HCT116 (cell line): Measurements from ENCODE around the gene HERPUD1. TPM values are rescaled to one million over a fixed set of nuclear protein-coding genes. Genes with fewer than 3 reads are reported as not detected.

ENCODE experiments used
- ATAC-seq: fragments of 200-7000 bp; cut with Tn5 transposase; 2 replicates; pipeline ENCODE4 v1.9.1; 2020; ENCODE audit warnings: mild to moderate bottlenecking, moderate library complexity
- BruUV-seq: library from RNA; stranded (reverse); fragments of 400-500 nt; replicated peaks from 2 replicates; lab custom pipeline; 2021; lab: Mats Ljungman, UMichigan
- CTCF ChIA-PET: fragments of 300-600 bp; sonication (Branson Sonifier 250); formaldehyde crosslinking; loops from one replicate; lab custom pipeline; 2021; ENCODE audit warnings: antibody characterized with exemption; lab: Charles Lee
- POLR2A ChIA-PET: fragments of 300-600, 350-600 bp; sonication (Branson Sonifier 250); formaldehyde crosslinking; loops from one replicate; lab custom pipeline; 2021; ENCODE audit warnings: antibody characterized with exemption; lab: Charles Lee
- RAD21 ChIA-PET, 2 experiments: fragments of 300-600 bp; sonication (Branson Sonifier 250); formaldehyde crosslinking; loops; one replicate each; lab custom pipeline; 2023; ENCODE audit warnings: low total read pairs in 2 of 2; ENCODE audit not compliant: uncharacterized antibody in 2 of 2, unreplicated experiment in 2 of 2, low non-redundant PET in 1 of 2; lab: Charles Lee
- DNase-seq: peaks from one replicate; pipeline ENCODE4 v3.0.0-alpha.2; 2010; ENCODE audit warnings: low read depth, low spot score
- H2AFZ ChIP-seq: fragments of 200-600 bp; shearing (Covaris generic), sonication (generic); 2 replicates; pipeline ENCODE4 v1.6.1; 2017; ENCODE audit warnings: low read depth, mixed run types, mixed read lengths, antibody characterized with exemption, low read length; ENCODE audit not compliant: poor library complexity, severe bottlenecking
- H3K27ac ChIP-seq: 2 replicates; pipeline ENCODE4 v1.5.1; 2012; ENCODE audit warnings: low read depth, low read length
- H3K27me3 ChIP-seq: fragments of 200-600 bp; sonication (generic); 2 replicates; pipeline ENCODE4 v1.6.1; 2016; ENCODE audit warnings: mixed run types, low read length, mixed read lengths; ENCODE audit not compliant: insufficient read depth
- H3K36me3 ChIP-seq, 2 experiments: fragments of 200-500 bp in 1 of 2; fragments of 200-600 bp in 1 of 2; sonication (Bioruptor generic) in 1 of 2; sonication (generic) in 1 of 2; 2 replicates each; pipeline versions ENCODE4 v1.5.1 to v1.6.1; 2014 to 2016; ENCODE audit warnings: low read length in 2 of 2, inconsistent platforms in 1 of 2, mixed read lengths in 1 of 2, mixed run types in 1 of 2; ENCODE audit not compliant: insufficient read depth in 2 of 2, control insufficient read depth in 1 of 2
- H3K4me1 ChIP-seq, 2 experiments: fragments of 200-600 bp in 1 of 2; sonication (generic) in 1 of 2; 2 replicates each; pipeline versions ENCODE4 v1.5.1 to v1.6.1; 2012 to 2017; ENCODE audit warnings: low read length in 2 of 2, inconsistent platforms in 1 of 2, mild to moderate bottlenecking in 1 of 2, mixed read lengths in 1 of 2, mixed run types in 1 of 2, moderate library complexity in 1 of 2; ENCODE audit not compliant: insufficient read depth in 2 of 2, control insufficient read depth in 1 of 2
- H3K4me2 ChIP-seq: fragments of 200-600 bp; sonication (generic); 2 replicates; pipeline ENCODE4 v1.6.1; 2017; ENCODE audit warnings: mixed run types, low read length, mixed read lengths
- H3K4me3 ChIP-seq, 2 experiments: fragments of 200-600 bp in 1 of 2; sonication (generic) in 1 of 2; replicated peaks in 1 of 2; 2 replicates each; pipeline ENCODE4 v1.5.1; 2011 to 2016; ENCODE audit warnings: low read length in 2 of 2, control low read depth in 1 of 2, low read depth in 1 of 2, mild to moderate bottlenecking in 1 of 2, mixed read lengths in 1 of 2, mixed run types in 1 of 2
- H3K79me2 ChIP-seq: fragments of 200-600 bp; sonication (generic); 2 replicates; pipeline ENCODE4 v1.6.1; 2017; ENCODE audit warnings: mild to moderate bottlenecking, mixed run types, low read length, moderate library complexity, mixed read lengths; ENCODE audit not compliant: insufficient read depth
- H3K9ac ChIP-seq: fragments of 200-600 bp; sonication (generic); 2 replicates; pipeline ENCODE4 v1.6.1; 2016; ENCODE audit warnings: low read length, mixed read lengths
- H3K9me2 ChIP-seq: fragments of 200-600 bp; sonication (generic), shearing (Covaris generic); 2 replicates; pipeline ENCODE4 v1.6.1; 2017; ENCODE audit warnings: mixed run types, mild to moderate bottlenecking, moderate library complexity; ENCODE audit not compliant: insufficient read depth
- H3K9me3 ChIP-seq, 2 experiments: fragments of 200-500 bp in 1 of 2; fragments of 200-600 bp in 1 of 2; sonication (Bioruptor generic) in 1 of 2; sonication (generic) in 1 of 2; 2 replicates each; pipeline ENCODE4 v1.6.1; 2014 to 2017; ENCODE audit warnings: low read length in 2 of 2, mixed read lengths in 2 of 2, inconsistent platforms in 1 of 2, low read depth in 1 of 2, mild to moderate bottlenecking in 1 of 2, mixed run types in 1 of 2, moderate library complexity in 1 of 2; ENCODE audit not compliant: control insufficient read depth in 1 of 2, insufficient read depth in 1 of 2
- H4K20me1 ChIP-seq: fragments of 200-600 bp; sonication (generic), shearing (Covaris generic); 2 replicates; pipeline ENCODE4 v1.6.1; 2017; ENCODE audit warnings: mixed run types, mild to moderate bottlenecking, moderate library complexity; ENCODE audit not compliant: insufficient read depth
- CEBPB ChIP-seq: IDR thresholded peaks from 2 replicates; pipeline ENCODE4 v1.6.1; 2012; ENCODE audit warnings: low read depth
- EGR1 ChIP-seq: IDR thresholded peaks from 2 replicates; pipeline ENCODE4 v1.6.1; 2012; ENCODE audit warnings: low read depth
- ELF1 ChIP-seq: IDR thresholded peaks from 2 replicates; pipeline ENCODE4 v1.6.1; 2012; ENCODE audit warnings: low read depth, borderline replicate concordance
- FOSL1 ChIP-seq: IDR thresholded peaks from 2 replicates; pipeline ENCODE4 v1.6.1; 2012; ENCODE audit warnings: low read depth
- JUND ChIP-seq: IDR thresholded peaks from 2 replicates; pipeline ENCODE4 v1.6.1; 2012
- POLR2A ChIP-seq: IDR thresholded peaks from 2 replicates; pipeline ENCODE4 v1.7.0; 2011; ENCODE audit warnings: borderline replicate concordance; ENCODE audit not compliant: insufficient read depth, insufficient read length; ENCODE audit errors: extremely low read depth
- RAD21 ChIP-seq: IDR thresholded peaks from 2 replicates; pipeline ENCODE4 v1.6.1; 2012; ENCODE audit warnings: low read depth, mild to moderate bottlenecking
- SIN3A ChIP-seq: IDR thresholded peaks from 2 replicates; pipeline ENCODE4 v1.6.1; 2012; ENCODE audit warnings: low read depth
- SRF ChIP-seq: IDR thresholded peaks from 2 replicates; pipeline ENCODE4 v1.6.1; 2012; ENCODE audit warnings: low read depth
- YY1 ChIP-seq: IDR thresholded peaks from 2 replicates; pipeline ENCODE4 v1.6.1; 2011; ENCODE audit warnings: low read length, low read depth, moderate library complexity, mild to moderate bottlenecking; ENCODE audit not compliant: insufficient replicate concordance; ENCODE audit errors: extremely low read depth
- ZFX ChIP-seq: fragments of 450-650 bp; IDR thresholded peaks from 2 replicates; pipeline ENCODE4 v1.6.1; 2017
- intact Hi-C: fragments of 100-400 bp; cut with micrococcal nuclease; formaldehyde crosslinking; loops from 2 replicates; pipeline ENCODE4 v1.10.0; 2022
- total RNA-seq: library from RNA; stranded (reverse); gene quantifications from one replicate; pipeline ENCODE4 v1.2.1, GENCODE V29; 2021; ENCODE audit not compliant: unreplicated experiment
- TF ChIP-seq, protein P1 (sequence below): IDR thresholded peaks from 2 replicates; pipeline ENCODE4 v1.6.1; 2012

The HERPUD1 gene
- total RNA-seq, 1 experiment from 2014 or later = 113 TPM

DNA sequence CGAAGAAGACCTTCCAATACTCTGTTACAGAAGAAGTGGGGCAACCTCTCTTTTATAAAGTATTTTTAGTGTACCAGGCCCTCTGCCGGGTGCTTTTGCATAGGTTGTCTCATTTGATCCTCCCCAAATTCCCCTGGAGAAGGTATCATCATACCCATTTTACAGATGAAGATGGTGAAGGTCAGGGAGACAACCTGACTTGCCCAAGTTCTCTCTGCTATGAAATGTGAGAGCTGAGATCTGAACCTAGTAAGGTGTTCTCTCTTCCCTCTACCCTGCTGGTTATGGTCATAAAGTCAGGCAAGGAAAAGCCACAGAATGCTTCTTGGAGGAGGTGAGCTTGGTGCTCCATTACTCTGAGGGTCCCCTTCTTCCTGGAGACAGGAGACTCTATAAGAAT lies 28.1 kb upstream of the HERPUD1 start:
- no TSS peak for BruUV-seq
- DNase-seq (no peak), ATAC-seq (no peak)
- Histone ChIP-seq H4K20me1 (no peaks in the 10 kb centered on the region), H3K9me2 (no peaks in the 10 kb centered on the region), H3K79me2 (no peaks in the 10 kb centered on the region), H3K9ac (no peak overlapping the region), H3K4me3 (no peak overlapping the region), H2AFZ (no peak overlapping the region), H3K4me1 (no peaks in the 10 kb centered on the region), H3K9me3 (no peaks in the 10 kb centered on the region), H3K36me3 (no peaks in the 10 kb centered on the region), H3K27ac (no peak overlapping the region), H3K4me2 (no peak overlapping the region), H3K27me3 (no peaks in the 10 kb centered on the region)
- ChIA-PET POLR2A (no interaction called here), RAD21 (no interaction called here), CTCF (no interaction called here)
- intact Hi-C loops = no loop called here
- TF ChIP-seq FOSL1 = no peak
- TF ChIP-seq, protein P1, sequence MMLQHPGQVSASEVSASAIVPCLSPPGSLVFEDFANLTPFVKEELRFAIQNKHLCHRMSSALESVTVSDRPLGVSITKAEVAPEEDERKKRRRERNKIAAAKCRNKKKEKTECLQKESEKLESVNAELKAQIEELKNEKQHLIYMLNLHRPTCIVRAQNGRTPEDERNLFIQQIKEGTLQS = no peak
- no peak for TF ChIP-seq YY1
- no peak for TF ChIP-seq ZFX
- no peak for TF ChIP-seq RAD21
- no peak for TF ChIP-seq CEBPB
- no peak for TF ChIP-seq SRF
- TF ChIP-seq EGR1 = no peak
- no peak for TF ChIP-seq POLR2A

GRCh38 chr16:56907401-56907800 lies 24.5 kb upstream of the HERPUD1 start:
- no TSS peak for BruUV-seq

More at GRCh38 chr16:56907401-56907800, 24.5 kb upstream of the HERPUD1 start:
- Histone ChIP-seq H4K20me1 (no peaks in the 10 kb centered on the region), H3K27me3 (no peaks in the 10 kb centered on the region)
- no peak for TF ChIP-seq SIN3A
- no peak for TF ChIP-seq ELF1
- no peak for TF ChIP-seq JUND
- TF ChIP-seq CEBPB = no peak
- no peak for TF ChIP-seq RAD21
- TF ChIP-seq, all 23 proteins: peak for 0
- Histone ChIP-seq H3K4me3 (no peak overlapping the region), H3K4me1 (no peaks in the 10 kb centered on the region), H3K36me3 (no peaks in the 10 kb centered on the region), H2AFZ (no peak overlapping the region), H3K9me3 (no peaks in the 10 kb centered on the region), H3K9me2 (no peaks in the 10 kb centered on the region), H3K79me2 (no peaks in the 10 kb centered on the region), H3K4me2 (no peak overlapping the region), H3K27ac (no peak overlapping the region), H3K9ac (no peak overlapping the region)
- ChIA-PET RAD21 (no interaction called here), POLR2A (no interaction called here), CTCF (no interaction called here)
- intact Hi-C loops = no loop called here
- DNase-seq (no peak), ATAC-seq (no peak)
